ENCODE data around the gene ABHD15.

The ABHD15 gene

GRCh38 chr17:29593591-29594518, 27.0 kb upstream of the ABHD15 start:
- peak; percentile 30 for DNase-seq

GRCh38 chr17:29592850-29593551, 26.2 kb upstream of the ABHD15 start, which contains the start of gene ANKRD13B:
ANKRD13B (plus strand) TSS chr17:29593132; CDS start chr17:29593622, 490 bp downstream.
- peak; percentile 74 for DNase-seq

GRCh38 chr17:29591737-29592608, 25.1 kb upstream of the ABHD15 start:
- DNase-seq = peak; percentile 95

- peak; percentile 67 for DNase-seq
Measured at GRCh38 chr17:29591146-29591736, 24.4 kb upstream of the ABHD15 start.

GRCh38 chr17:29590411-29591145, 23.7 kb upstream of the ABHD15 start:
- DNase-seq = peak; percentile 64

- peak; percentile 73 for DNase-seq
Measured at GRCh38 chr17:29589524-29590410, 22.9 kb upstream of the ABHD15 start, which contains the start of gene GIT1. GIT1 (minus strand) TSS chr17:29589648; CDS start chr17:29589378, 270 bp downstream.

- DNase-seq = peak; percentile 33
Measured at GRCh38 chr17:29588562-29589411, 21.9 kb upstream of the ABHD15 start.

GRCh38 chr17:29588017-29588561, 21.3 kb upstream of the ABHD15 start:
- no peak for DNase-seq

GRCh38 chr17:29587591-29587990, 20.8 kb upstream of the ABHD15 start:
- DNase-seq = no peak

- no peak for DNase-seq
Measured at GRCh38 chr17:29586676-29587469, 20.0 kb upstream of the ABHD15 start.

GRCh38 chr17:29585080-29585751, 18.4 kb upstream of the ABHD15 start:
- no peak for DNase-seq

GRCh38 chr17:29584452-29585079, 17.7 kb upstream of the ABHD15 start:
- DNase-seq = no peak

GRCh38 chr17:29583324-29584248, 16.7 kb upstream of the ABHD15 start:
- DNase-seq = no peak

GRCh38 chr17:29582772-29583171, 15.9 kb upstream of the ABHD15 start:
- DNase-seq = no peak

- DNase-seq = no peak
Measured at GRCh38 chr17:29582254-29582765, 15.5 kb upstream of the ABHD15 start.

All from NCI-H510A treated with DMSO at 0.1 percent for 48 hours (cell line).